Left ventricle myocardium inferior (tissue), 1 donor: ENCODE measurements around the gene SEC61B. TPM values are rescaled to one million over a fixed set of nuclear protein-coding genes. Genes with fewer than 3 reads are reported as not detected.
A peak's percentile ranks its signal among the peaks of the same experiment; 100 is the strongest.

Source experiments
- DNase-seq: peaks from one replicate; pipeline ENCODE4 v3.0.0-alpha.2; 2020
- H3K27ac ChIP-seq: fragments of 200-600 bp; replicated peaks from 2 replicates; pipeline ENCODE4 v1.8.0; 2021
- H3K27me3 ChIP-seq: fragments of 200-600 bp; 2 replicates; pipeline ENCODE4 v1.8.0; 2021; ENCODE audit warnings: low read depth
- H3K36me3 ChIP-seq: fragments of 200-600 bp; 2 replicates; pipeline ENCODE4 v1.8.0; 2021
- H3K4me1 ChIP-seq: fragments of 200-600 bp; 2 replicates; pipeline ENCODE4 v1.8.0; 2021
- H3K4me3 ChIP-seq: fragments of 200-600 bp; 2 replicates; pipeline ENCODE4 v1.8.0; 2021; ENCODE audit warnings: mild to moderate bottlenecking, moderate library complexity
- H3K9me3 ChIP-seq: fragments of 200-600 bp; replicated peaks from 2 replicates; pipeline ENCODE4 v1.8.0; 2021
- intact Hi-C: fragments of 100-400 bp; cut with micrococcal nuclease; formaldehyde crosslinking; loops from one replicate; pipeline ENCODE4 v1.11.0; 2022
- total RNA-seq: library from RNA; stranded (reverse); fragmentation: NEBNext Ultra II Directional; extraction: Animal tissue kit (Norgen Biotek cat#: 25700); gene quantifications from one replicate; pipeline ENCODE4 v1.2.1, GENCODE V29; 2021
- TF ChIP-seq, protein P1 (sequence below): fragments of 200-600 bp; IDR thresholded peaks from 2 replicates; pipeline ENCODE4 v1.8.0; 2021; ENCODE audit warnings: antibody characterized with exemption, mild to moderate bottlenecking, borderline replicate concordance
- donor health status: DM: no; HTN: yes; CAD: no; lungs with severe emphysema.

The SEC61B gene
- total RNA-seq, 1 donor from 2014 or later = 39.8 TPM

DNA sequence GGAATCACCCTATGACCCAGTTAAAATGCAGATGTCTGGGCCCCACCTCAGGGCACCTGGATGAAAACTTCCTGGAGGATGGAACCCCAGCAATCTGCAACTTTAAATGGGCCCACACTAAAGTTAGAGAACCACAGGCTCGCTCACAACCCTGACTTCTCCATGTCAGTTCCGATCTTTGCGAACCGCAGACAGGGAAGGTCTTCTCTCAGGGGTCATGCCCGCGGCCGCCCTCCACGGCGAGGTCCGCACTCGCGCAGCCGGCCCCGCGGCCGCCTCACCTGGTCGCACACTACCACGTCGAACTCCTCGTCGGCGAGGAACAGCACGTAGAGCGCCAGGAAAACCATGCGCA is 839 bp upstream of the SEC61B start:
- Histone ChIP-seq H3K9me3 (no peaks in the 10 kb centered on the region), H3K27ac (peak overlapping the region; percentile 97), H3K36me3 (peaks cover 25% of the 10 kb centered on the region), H3K4me3 (peak overlapping the region; percentile 89), H3K27me3 (no peaks in the 10 kb centered on the region), H3K4me1 (peaks cover 96% of the 10 kb centered on the region)
- no peak for DNase-seq
- TF ChIP-seq, protein P1, sequence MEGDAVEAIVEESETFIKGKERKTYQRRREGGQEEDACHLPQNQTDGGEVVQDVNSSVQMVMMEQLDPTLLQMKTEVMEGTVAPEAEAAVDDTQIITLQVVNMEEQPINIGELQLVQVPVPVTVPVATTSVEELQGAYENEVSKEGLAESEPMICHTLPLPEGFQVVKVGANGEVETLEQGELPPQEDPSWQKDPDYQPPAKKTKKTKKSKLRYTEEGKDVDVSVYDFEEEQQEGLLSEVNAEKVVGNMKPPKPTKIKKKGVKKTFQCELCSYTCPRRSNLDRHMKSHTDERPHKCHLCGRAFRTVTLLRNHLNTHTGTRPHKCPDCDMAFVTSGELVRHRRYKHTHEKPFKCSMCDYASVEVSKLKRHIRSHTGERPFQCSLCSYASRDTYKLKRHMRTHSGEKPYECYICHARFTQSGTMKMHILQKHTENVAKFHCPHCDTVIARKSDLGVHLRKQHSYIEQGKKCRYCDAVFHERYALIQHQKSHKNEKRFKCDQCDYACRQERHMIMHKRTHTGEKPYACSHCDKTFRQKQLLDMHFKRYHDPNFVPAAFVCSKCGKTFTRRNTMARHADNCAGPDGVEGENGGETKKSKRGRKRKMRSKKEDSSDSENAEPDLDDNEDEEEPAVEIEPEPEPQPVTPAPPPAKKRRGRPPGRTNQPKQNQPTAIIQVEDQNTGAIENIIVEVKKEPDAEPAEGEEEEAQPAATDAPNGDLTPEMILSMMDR = no peak
- intact Hi-C loops = no loop called here

DNA sequence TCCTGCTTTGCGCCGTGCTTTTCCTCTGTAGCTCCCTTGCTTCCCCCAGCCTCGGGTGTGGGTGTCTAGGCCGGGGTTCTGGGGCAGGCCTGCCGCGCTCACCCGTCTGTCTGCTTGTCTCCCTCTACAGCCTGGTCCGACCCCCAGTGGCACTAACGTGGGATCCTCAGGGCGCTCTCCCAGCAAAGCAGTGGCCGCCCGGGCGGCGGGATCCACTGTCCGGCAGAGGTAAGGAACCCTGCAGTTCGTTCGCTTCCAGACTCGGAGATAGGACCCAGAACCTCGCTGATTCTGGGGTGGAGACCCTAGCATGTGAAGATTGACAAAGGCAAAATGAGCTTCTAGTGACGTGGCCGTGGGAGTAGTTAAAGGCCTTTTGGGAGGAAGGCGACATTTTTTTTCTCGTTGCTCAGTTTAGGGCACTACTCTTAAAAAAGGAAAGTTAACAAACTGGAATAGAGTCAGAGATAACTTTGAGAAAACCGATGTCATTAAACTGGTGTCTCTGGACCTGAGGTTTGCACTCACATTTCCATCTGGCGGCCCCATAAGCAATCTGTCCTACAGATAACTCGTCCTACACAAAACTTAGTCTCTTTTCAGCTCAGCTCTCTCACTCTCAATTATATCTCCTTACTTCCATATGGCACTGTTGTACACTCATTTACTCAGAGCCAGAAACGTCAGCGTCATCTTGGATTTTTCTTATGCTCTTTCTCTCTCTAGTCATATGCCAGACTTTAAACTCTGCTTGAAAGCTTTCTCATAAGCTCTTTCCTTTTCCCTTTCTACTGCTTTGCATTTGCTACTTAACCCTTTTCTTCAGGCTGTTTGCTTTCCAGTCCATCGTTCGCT is 561 bp downstream of the SEC61B start:
- Histone ChIP-seq H3K27me3 (no peaks in the 10 kb centered on the region), H3K4me3 (peak overlapping the region; percentile 89), H3K4me1 (peaks cover 89% of the 10 kb centered on the region), H3K36me3 (peaks cover 26% of the 10 kb centered on the region), H3K27ac (peak overlapping the region; percentile 97), H3K9me3 (no peaks in the 10 kb centered on the region)
- intact Hi-C loops = no loop called here
- TF ChIP-seq, protein P1 = no peak
- DNase-seq = no peak

DNA sequence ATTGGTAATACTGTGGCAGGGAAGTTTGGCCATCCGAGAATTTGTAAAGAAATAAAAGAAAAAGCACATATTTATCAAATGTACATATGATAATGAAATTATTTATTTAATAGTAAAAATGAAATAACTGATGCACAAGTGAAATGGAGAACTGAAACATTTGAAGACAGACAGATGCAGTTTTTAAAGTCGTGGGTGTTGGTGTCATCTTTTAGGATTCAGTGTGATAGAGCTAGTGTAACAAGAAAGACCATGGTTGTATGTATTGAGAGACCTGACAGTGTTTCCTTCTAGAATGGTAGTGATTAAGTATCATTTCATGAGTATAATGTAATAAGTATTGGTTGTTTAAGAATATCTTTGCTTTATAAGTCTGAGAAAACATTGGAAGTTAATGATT is 2.4 kb downstream of the SEC61B start:
- Histone ChIP-seq H3K27ac (no peak overlapping the region), H3K9me3 (no peaks in the 10 kb centered on the region), H3K4me3 (no peak overlapping the region), H3K4me1 (peaks cover 75% of the 10 kb centered on the region), H3K36me3 (peaks cover 36% of the 10 kb centered on the region), H3K27me3 (no peaks in the 10 kb centered on the region)
- no peak for DNase-seq
- intact Hi-C loops = no loop called here
- TF ChIP-seq, protein P1 = no peak

DNA sequence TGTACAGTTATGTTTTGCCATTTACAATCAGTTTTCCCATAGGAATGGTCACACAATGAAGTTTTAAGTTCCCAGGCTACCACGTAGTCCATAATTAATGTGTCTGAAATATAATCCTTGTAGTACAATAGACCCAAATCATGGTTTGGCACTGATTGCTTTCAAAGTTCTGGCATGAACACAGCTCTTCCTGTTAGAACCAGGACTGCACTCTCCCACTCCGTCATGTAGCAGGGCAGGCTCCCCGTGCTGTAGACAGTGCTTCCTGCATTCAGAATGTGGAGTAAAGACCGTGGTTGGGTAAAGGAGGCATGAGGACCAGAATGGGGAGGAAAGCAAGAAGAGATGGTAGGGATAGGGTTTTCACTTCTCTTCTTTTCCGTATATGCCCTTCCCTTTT is 4.0 kb downstream of the SEC61B start:
- Histone ChIP-seq H3K4me1 (peaks cover 59% of the 10 kb centered on the region), H3K36me3 (peaks cover 52% of the 10 kb centered on the region), H3K27me3 (no peaks in the 10 kb centered on the region), H3K27ac (peak overlapping the region; percentile 16), H3K9me3 (no peaks in the 10 kb centered on the region), H3K4me3 (no peak overlapping the region)
- DNase-seq = no peak
- TF ChIP-seq, protein P1 = no peak
- intact Hi-C loops = no loop called here

DNA sequence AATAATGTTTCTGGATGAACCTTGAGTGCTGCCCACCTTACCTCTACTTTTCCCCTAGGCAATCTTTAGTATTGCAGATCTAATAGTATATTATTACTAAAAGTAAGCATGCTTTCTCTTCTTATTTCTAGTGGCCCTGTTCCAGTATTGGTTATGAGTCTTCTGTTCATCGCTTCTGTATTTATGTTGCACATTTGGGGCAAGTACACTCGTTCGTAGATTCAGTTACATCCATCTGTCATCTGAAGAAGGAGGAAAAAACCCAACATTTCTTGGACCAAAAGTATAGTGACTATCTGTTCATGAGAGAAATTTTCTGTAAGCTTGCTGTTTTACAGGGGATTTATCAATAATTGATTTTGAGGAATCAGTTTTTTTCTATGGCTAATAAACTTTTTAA is 8.1 kb downstream of the SEC61B start:
- TF ChIP-seq, protein P1 = no peak
- no peak overlapping the region for H3K4me3 ChIP-seq
- intact Hi-C loops = no loop called here
- H3K9me3 ChIP-seq = no peaks in the 10 kb centered on the region
- H3K36me3 ChIP-seq = peaks cover 68% of the 10 kb centered on the region
- no peak for DNase-seq
- H3K4me1 ChIP-seq = peaks cover 34% of the 10 kb centered on the region
- H3K27me3 ChIP-seq = no peaks in the 10 kb centered on the region
- H3K27ac ChIP-seq = no peak overlapping the region
